NB4 (cell line): ENCODE measurements around the gene DIS3L2.
A peak's percentile ranks its signal among the peaks of the same experiment; 100 is the strongest.

Experiments used
- DNase-seq: peaks from one replicate; pipeline ENCODE4 v3.0.0; 2010; ENCODE audit warnings: low read depth
- H3K4me3 ChIP-seq: one replicate; pipeline ENCODE4 v1.5.1; 2011; ENCODE audit warnings: mild to moderate bottlenecking, low read depth, low read length, moderate library complexity
- MAX ChIP-seq: IDR thresholded peaks from 2 replicates; pipeline ENCODE4 v1.6.1; 2011; ENCODE audit warnings: low read depth, low read length
- MYC ChIP-seq: IDR thresholded peaks from 2 replicates; pipeline ENCODE4 v1.6.1; 2011; ENCODE audit warnings: low read depth, low read length
- POLR2A ChIP-seq: IDR thresholded peaks from 2 replicates; pipeline ENCODE4 v1.6.1; 2011; ENCODE audit warnings: mild to moderate bottlenecking; ENCODE audit not compliant: insufficient read length; ENCODE audit errors: extremely low read depth
- TF ChIP-seq, protein P1 (sequence below): IDR thresholded peaks from one replicate; pipeline ENCODE4 v1.5.1; 2012; ENCODE audit warnings: low read depth, low read length

The DIS3L2 gene

GRCh38 chr2:232000439-232000838 lies 38.9 kb downstream of the DIS3L2 start:
- no peak for DNase-seq
- TF ChIP-seq, protein P1, sequence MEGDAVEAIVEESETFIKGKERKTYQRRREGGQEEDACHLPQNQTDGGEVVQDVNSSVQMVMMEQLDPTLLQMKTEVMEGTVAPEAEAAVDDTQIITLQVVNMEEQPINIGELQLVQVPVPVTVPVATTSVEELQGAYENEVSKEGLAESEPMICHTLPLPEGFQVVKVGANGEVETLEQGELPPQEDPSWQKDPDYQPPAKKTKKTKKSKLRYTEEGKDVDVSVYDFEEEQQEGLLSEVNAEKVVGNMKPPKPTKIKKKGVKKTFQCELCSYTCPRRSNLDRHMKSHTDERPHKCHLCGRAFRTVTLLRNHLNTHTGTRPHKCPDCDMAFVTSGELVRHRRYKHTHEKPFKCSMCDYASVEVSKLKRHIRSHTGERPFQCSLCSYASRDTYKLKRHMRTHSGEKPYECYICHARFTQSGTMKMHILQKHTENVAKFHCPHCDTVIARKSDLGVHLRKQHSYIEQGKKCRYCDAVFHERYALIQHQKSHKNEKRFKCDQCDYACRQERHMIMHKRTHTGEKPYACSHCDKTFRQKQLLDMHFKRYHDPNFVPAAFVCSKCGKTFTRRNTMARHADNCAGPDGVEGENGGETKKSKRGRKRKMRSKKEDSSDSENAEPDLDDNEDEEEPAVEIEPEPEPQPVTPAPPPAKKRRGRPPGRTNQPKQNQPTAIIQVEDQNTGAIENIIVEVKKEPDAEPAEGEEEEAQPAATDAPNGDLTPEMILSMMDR: no peak
- no peak for TF ChIP-seq MYC
- no peak for TF ChIP-seq MAX
- TF ChIP-seq POLR2A: no peak
- no peak overlapping the region for H3K4me3 ChIP-seq

- no peak for TF ChIP-seq MAX
- no peak for TF ChIP-seq POLR2A
- TF ChIP-seq, protein P1: no peak
- no peak for TF ChIP-seq MYC
- no peak for DNase-seq
- no peak overlapping the region for H3K4me3 ChIP-seq
Measured at GRCh38 chr2:232001073-232001472, 39.6 kb downstream of the DIS3L2 start.

GRCh38 chr2:232006253-232006652 lies 44.7 kb downstream of the DIS3L2 start:
- no peak for DNase-seq
- no peak for TF ChIP-seq MYC
- TF ChIP-seq POLR2A: no peak
- TF ChIP-seq, protein P1: no peak
- no peak for TF ChIP-seq MAX
- H3K4me3 ChIP-seq: no peak overlapping the region

- TF ChIP-seq MAX: no peak
- no peak for TF ChIP-seq MYC
- no peak for DNase-seq
- H3K4me3 ChIP-seq: no peak overlapping the region
Measured at GRCh38 chr2:232008907-232009638, 47.6 kb downstream of the DIS3L2 start.

DNA sequence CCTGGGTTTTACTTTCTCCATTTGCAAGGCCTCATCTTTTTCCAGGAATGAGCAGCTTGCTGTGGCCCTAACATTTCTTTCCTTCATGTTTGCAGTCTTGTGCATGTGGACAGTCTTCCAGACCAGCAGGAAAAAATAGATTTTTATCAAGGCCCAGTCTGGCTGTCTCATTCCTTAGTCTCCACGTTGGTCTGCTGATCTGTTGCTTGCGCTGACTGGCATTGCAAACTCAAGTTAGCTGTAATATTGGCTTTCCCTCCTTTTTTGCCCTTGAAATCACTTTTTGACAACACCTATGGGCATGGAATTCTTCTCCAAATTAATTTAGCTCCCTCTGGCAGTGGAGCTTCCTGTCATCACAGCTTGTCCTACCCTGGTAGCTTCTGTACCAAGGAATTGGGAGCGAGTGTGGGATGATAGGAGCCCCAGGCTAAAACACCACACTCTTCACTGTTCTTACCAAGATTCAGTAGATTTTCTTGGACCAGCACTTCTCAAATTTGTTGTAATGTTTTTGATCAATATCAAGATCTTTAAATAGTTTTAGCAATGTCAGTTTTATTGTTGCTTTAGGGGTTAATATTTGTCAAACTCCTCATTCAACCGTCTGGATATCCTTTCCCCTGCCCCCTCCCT lies 48.2 kb downstream of the DIS3L2 start:
- TF ChIP-seq MYC: no peak
- no peak for TF ChIP-seq POLR2A
- no peak for TF ChIP-seq MAX
- TF ChIP-seq, protein P1: no peak
- H3K4me3 ChIP-seq: no peak overlapping the region
- DNase-seq: no peak

DNA sequence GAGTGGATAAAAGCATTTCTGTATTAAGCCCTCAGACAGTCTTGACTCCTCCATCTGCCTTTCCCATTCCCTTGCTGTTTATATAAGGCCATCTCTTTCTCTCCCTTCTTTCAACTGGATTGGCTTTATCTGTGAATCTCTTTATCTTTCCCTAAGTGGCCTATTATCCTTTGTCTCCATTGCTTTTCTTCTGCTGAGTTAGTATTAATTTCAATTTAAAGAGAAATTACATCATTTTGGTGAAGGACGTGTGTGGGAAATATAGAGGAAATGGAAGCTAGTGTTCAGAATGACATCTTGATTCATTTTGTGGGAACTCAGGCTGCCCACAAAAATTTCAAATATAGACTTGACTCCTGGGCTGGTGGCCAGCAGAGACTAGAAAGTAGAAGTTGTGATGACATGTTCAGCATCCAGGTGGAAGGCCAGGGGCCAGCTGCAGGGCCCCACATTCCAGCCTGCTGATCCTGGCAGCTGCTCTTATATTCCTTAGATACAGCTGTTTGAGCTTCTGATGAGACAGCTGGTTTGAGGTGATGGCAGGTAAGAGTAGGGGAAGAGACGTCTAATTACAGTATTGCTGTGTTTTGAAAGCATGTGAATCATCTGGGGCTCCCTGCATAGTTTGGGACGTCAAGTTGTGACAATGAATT lies 52.3 kb downstream of the DIS3L2 start:
- TF ChIP-seq MYC (no peak), POLR2A (no peak), MAX (no peak)
- TF ChIP-seq, protein P1: no peak
- peak; percentile 16 for DNase-seq
- H3K4me3 ChIP-seq: no peak overlapping the region
